ENCODE measurements around the gene PP2D1.

DNA sequence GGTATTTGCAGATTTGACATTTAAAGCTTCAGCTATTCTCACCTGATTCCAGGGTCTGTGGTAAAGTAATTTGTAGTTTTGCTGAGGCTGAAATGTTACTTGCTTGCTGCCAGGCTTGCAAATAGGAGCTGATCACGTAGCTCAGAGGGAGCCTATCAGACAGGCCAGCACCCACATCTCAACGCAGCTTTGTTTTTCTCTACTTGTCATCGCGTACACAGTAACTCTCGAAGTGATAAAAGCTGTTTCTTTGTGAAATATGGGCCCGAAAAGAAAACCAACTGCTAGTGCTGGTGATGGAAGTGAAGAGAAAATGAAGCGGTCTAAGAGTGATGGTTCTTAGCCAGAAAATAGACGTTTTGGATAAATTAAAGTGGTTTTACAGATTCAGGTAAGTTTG lies 41.7 kb downstream of the PP2D1 start:
- TF ChIP-seq, protein P1, sequence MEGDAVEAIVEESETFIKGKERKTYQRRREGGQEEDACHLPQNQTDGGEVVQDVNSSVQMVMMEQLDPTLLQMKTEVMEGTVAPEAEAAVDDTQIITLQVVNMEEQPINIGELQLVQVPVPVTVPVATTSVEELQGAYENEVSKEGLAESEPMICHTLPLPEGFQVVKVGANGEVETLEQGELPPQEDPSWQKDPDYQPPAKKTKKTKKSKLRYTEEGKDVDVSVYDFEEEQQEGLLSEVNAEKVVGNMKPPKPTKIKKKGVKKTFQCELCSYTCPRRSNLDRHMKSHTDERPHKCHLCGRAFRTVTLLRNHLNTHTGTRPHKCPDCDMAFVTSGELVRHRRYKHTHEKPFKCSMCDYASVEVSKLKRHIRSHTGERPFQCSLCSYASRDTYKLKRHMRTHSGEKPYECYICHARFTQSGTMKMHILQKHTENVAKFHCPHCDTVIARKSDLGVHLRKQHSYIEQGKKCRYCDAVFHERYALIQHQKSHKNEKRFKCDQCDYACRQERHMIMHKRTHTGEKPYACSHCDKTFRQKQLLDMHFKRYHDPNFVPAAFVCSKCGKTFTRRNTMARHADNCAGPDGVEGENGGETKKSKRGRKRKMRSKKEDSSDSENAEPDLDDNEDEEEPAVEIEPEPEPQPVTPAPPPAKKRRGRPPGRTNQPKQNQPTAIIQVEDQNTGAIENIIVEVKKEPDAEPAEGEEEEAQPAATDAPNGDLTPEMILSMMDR (IDR thresholded peaks at IDR 0.05): no peak
- no peak for TF ChIP-seq POLR2A (IDR thresholded peaks at IDR 0.05)
